Endodermal cell (in vitro differentiated cells): ENCODE data around the gene HSPB1. TPM values are rescaled to one million over a fixed set of nuclear protein-coding genes. Genes with fewer than 3 reads are reported as not detected.

ENCODE experiments used
- DNase-seq: peaks from one replicate; pipeline ENCODE4 v3.0.0-alpha.2; 2017
- H3K27ac ChIP-seq: 2 replicates; pipeline ENCODE4 v1.5.1; 2013; ENCODE audit warnings: mild to moderate bottlenecking, low read depth, low read length, moderate library complexity
- H3K27me3 ChIP-seq: 2 replicates; pipeline ENCODE4 v1.6.1; 2013; ENCODE audit warnings: mild to moderate bottlenecking, low read length, moderate library complexity; ENCODE audit not compliant: insufficient read depth, control insufficient read depth, poor library complexity, severe bottlenecking
- H3K36me3 ChIP-seq: 2 replicates; pipeline ENCODE4 v1.7.0; 2013; ENCODE audit warnings: mild to moderate bottlenecking, low read length, moderate library complexity; ENCODE audit not compliant: control insufficient read depth, insufficient read depth
- H3K4me1 ChIP-seq: one replicate; pipeline ENCODE4 v1.7.0; 2013; ENCODE audit warnings: low read length; ENCODE audit not compliant: control insufficient read depth, insufficient read depth
- H3K4me3 ChIP-seq: 2 replicates; pipeline ENCODE4 v1.5.1; 2013; ENCODE audit warnings: mild to moderate bottlenecking, low read length, moderate library complexity
- H3K9ac ChIP-seq: 2 replicates; pipeline ENCODE4 v1.6.1; 2013; ENCODE audit warnings: mild to moderate bottlenecking, low read length, moderate library complexity; ENCODE audit not compliant: poor library complexity, severe bottlenecking; ENCODE audit errors: extremely low read depth
- H3K9me3 ChIP-seq: 2 replicates; pipeline ENCODE4 v1.6.1; 2013; ENCODE audit warnings: mild to moderate bottlenecking, low read length, moderate library complexity; ENCODE audit not compliant: control insufficient read depth
- H3K27ac Mint-ChIP-seq: 2 replicates; pipeline ENCODE4 v1.8.0; 2020; ENCODE audit warnings: mixed read lengths
- H3K27me3 Mint-ChIP-seq: 2 replicates; pipeline ENCODE4 v1.8.0; 2021; ENCODE audit warnings: mild to moderate bottlenecking, mixed read lengths; ENCODE audit not compliant: insufficient read depth
- H3K36me3 Mint-ChIP-seq: 2 replicates; pipeline ENCODE4 v1.8.0; 2020; ENCODE audit warnings: low read depth, mixed read lengths
- H3K4me1 Mint-ChIP-seq: 2 replicates; pipeline ENCODE4 v1.8.0; 2020; ENCODE audit warnings: mixed read lengths
- H3K4me3 Mint-ChIP-seq: 2 replicates; pipeline ENCODE4 v1.8.0; 2020; ENCODE audit warnings: mild to moderate bottlenecking, moderate library complexity, mixed read lengths
- H3K9me3 Mint-ChIP-seq: 2 replicates; pipeline ENCODE4 v1.8.0; 2020; ENCODE audit warnings: mild to moderate bottlenecking, mixed read lengths
- CTCF ChIP-seq: fragments of 200-600 bp; sonication (generic); conservative IDR thresholded peaks from 2 replicates; pipeline ENCODE4 v1.5.0; 2021; ENCODE audit warnings: antibody characterized with exemption, mild to moderate bottlenecking
- WGBS, 2 experiments: methylation state at CpG; one replicate each; pipeline versions ENCODE4 v1.1.5 to v1.1.7; 2013; ENCODE audit warnings: missing lambda C conversion rate in 2 of 2, mixed read lengths in 1 of 2; ENCODE audit not compliant: insufficient coverage in 1 of 2, insufficient read length in 1 of 2; 5-methylcytosine and 5-hydroxymethylcytosine counted together
- total RNA-seq, 2 donors: library from RNA; stranded (reverse); fragmentation: NEBNext Ultra II Directional in 1 of 2; extraction: Animal tissue kit (Norgen Biotek cat#: 25700) in 1 of 2; gene quantifications; 2 replicates in 1 of 2; 3 replicates in 1 of 2; pipeline ENCODE4 v1.2.1, GENCODE V29; 2021

Gene HSPB1
- total RNA-seq, 2 donors from 2014 or later = 244 to 248 TPM

GRCh38 chr7:76347710-76348109, 45.2 kb downstream of the HSPB1 start:
- peaks cover 93% of the 10 kb centered on the region for H3K36me3 Mint-ChIP-seq
- peaks cover 8% of the 10 kb centered on the region for H3K4me1 Mint-ChIP-seq
- Histone ChIP-seq H3K27ac (no peak overlapping the region), H3K27me3 (no peaks in the 10 kb centered on the region), H3K9me3 (peaks cover 20% of the 10 kb centered on the region), H3K4me1 (no peaks in the 10 kb centered on the region), H3K9ac (no peak overlapping the region), H3K4me3 (no peak overlapping the region), H3K36me3 (peaks cover 97% of the 10 kb centered on the region)
- peaks cover 12% of the 10 kb centered on the region for H3K9me3 Mint-ChIP-seq
- 93 to 97% methylated on average over 2 to 5 of the region's 5 CpGs for WGBS, 2 experiments
- H3K4me3 Mint-ChIP-seq = no peak overlapping the region
- no peak for DNase-seq
- no peaks in the 10 kb centered on the region for H3K27me3 Mint-ChIP-seq
- H3K27ac Mint-ChIP-seq = no peak overlapping the region
- TF ChIP-seq CTCF = no peak

GRCh38 chr7:76349313-76349885, 46.9 kb downstream of the HSPB1 start:
- no peak overlapping the region for H3K9ac ChIP-seq
- H3K27me3 ChIP-seq = no peaks in the 10 kb centered on the region
- no peak for DNase-seq
- no peak for TF ChIP-seq CTCF
- H3K9me3 ChIP-seq = peaks cover 37% of the 10 kb centered on the region
- H3K27ac Mint-ChIP-seq = no peak overlapping the region
- H3K27me3 Mint-ChIP-seq = no peaks in the 10 kb centered on the region
- H3K9me3 Mint-ChIP-seq = peaks cover 18% of the 10 kb centered on the region
- H3K4me1 ChIP-seq = no peaks in the 10 kb centered on the region
- H3K36me3 Mint-ChIP-seq = peaks cover 91% of the 10 kb centered on the region
- H3K4me3 ChIP-seq = no peak overlapping the region
- peaks cover 97% of the 10 kb centered on the region for H3K36me3 ChIP-seq
- no peak overlapping the region for H3K4me3 Mint-ChIP-seq
- H3K27ac ChIP-seq = no peak overlapping the region
- peaks cover 8% of the 10 kb centered on the region for H3K4me1 Mint-ChIP-seq
- WGBS, 2 experiments = 91 to 95% methylated on average over 3 to 8 of the region's 8 CpGs

- H3K27ac ChIP-seq = no peak overlapping the region
Measured at GRCh38 chr7:76351372-76351771, 48.9 kb downstream of the HSPB1 start.

More at GRCh38 chr7:76351372-76351771, 48.9 kb downstream of the HSPB1 start:
- Mint-ChIP-seq H3K4me1 (peaks cover 8% of the 10 kb centered on the region), H3K27ac (no peak overlapping the region), H3K27me3 (no peaks in the 10 kb centered on the region), H3K9me3 (peaks cover 33% of the 10 kb centered on the region), H3K36me3 (peaks cover 93% of the 10 kb centered on the region), H3K4me3 (no peak overlapping the region)
- no peak for TF ChIP-seq CTCF
- Histone ChIP-seq H3K27me3 (no peaks in the 10 kb centered on the region), H3K4me3 (no peak overlapping the region), H3K36me3 (peaks cover 98% of the 10 kb centered on the region), H3K4me1 (no peaks in the 10 kb centered on the region), H3K9me3 (peaks cover 56% of the 10 kb centered on the region), H3K9ac (no peak overlapping the region)
- DNase-seq = no peak
- WGBS, 2 experiments = 89 to 94% methylated on average over 5 to 7 of the region's 7 CpGs
